ENCODE data around the gene MTHFD1. TPM values are rescaled to one million over a fixed set of nuclear protein-coding genes. Genes with fewer than 3 reads are reported as not detected.
A peak's percentile ranks its signal among the peaks of the same experiment; 100 is the strongest.

Gene MTHFD1
- polyA plus RNA-seq, 1 of the 3 experiments (the other 2 are of a cell fraction): 31.0 TPM

DNA sequence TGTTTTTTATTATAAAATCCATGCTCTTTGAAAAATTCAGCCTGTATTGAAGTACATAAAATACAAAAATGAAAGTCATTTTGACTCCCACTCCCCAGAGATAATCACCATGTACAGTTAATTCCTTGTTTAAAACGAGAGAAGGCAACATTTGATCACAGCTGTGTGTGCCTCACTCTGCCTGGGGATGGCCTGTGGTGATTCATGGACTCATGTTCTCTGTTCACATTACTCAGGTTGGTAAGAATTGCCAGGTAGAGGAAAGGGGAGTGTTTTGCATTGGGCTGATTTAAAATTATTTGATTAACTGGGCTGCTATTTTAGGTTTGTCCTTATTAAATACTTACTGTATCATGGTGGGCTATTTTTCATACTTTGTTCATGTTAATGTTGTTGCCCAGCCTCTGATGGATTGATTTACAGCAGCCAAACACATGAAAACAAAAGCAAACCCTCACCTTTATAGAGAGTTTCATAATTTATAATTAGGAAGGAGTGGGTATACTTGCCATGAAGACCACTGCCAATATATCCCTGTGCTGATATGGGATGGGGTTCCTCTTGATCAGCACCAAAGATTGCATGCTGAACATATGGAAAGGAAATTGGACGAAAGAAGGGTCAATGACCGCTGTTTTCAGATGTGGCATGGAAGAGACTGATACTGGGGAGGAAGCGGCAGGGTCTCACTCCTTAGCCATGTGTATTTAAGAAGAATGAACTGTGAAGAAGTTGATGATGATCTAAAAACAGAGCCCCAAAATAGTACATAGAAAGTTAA lies 119.4 kb downstream of the MTHFD1 start:
- Histone ChIP-seq H3K4me3 (ENCODE audit: low read depth in 2 of 2, low read length in 1 of 2) (no peak overlapping the region), H3K36me3 (replicated peaks in 1 of 2; ENCODE audit: control insufficient read depth in 1 of 2, insufficient read depth in 2 of 2, low read length in 1 of 2) (peaks cover under 1 to 7% of the 10 kb centered on the region in 2 experiments), H3K4me1 (ENCODE audit: control insufficient read depth in 1 of 2, insufficient read depth in 2 of 2, low read depth in 1 of 2, low read length in 1 of 2) (peaks cover 14 to 27% of the 10 kb centered on the region in 2 experiments; a peak in 3 of 4 replicates), H3K79me2 (ENCODE audit: insufficient read depth) (peaks cover 90% of the 10 kb centered on the region), H2AFZ (ENCODE audit: low read depth) (no peak overlapping the region), H3F3A (replicated peaks; ENCODE audit: insufficient read depth) (peaks cover 14% of the 10 kb centered on the region), H3K9me3 (no peaks in the 10 kb centered on the region), H3K27me3 (ENCODE audit: insufficient read depth) (no peaks in the 10 kb centered on the region), H3K4me2 (peak overlapping the region; percentile 98), H3K9me2 (no peaks in the 10 kb centered on the region), H3K9ac (no peak overlapping the region), H4K20me1 (ENCODE audit: insufficient read depth) (peaks cover 67% of the 10 kb centered on the region), H3K27ac (ENCODE audit: low read depth in 2 of 2, low read length in 1 of 2) (no peak overlapping the region)
- POLR2A ChIA-PET: no interaction called here
- CTCF ChIA-PET: interaction anchor here (1.5 to 2.1 kb wide), 3 partner anchors 28 to 164 kb away, joined by 3 to 8 read pairs (median 7); no protein-coding TSS in a partner anchor
- TF ChIP-seq FOXM1 (IDR thresholded peaks at IDR 0.05; ENCODE audit: low read depth): no peak
- TF ChIP-seq, protein P1, sequence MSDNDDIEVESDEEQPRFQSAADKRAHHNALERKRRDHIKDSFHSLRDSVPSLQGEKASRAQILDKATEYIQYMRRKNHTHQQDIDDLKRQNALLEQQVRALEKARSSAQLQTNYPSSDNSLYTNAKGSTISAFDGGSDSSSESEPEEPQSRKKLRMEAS (IDR thresholded peaks at IDR 0.05; ENCODE audit: low read depth): no peak
- no peak for TF ChIP-seq CHD2 (IDR thresholded peaks at IDR 0.05; ENCODE audit: low read length, partially characterized antibody)
- no peak for TF ChIP-seq JUND (IDR thresholded peaks at IDR 0.05)
- no peak for TF ChIP-seq SMC3 (IDR thresholded peaks at IDR 0.05; ENCODE audit: low read depth, low read length)
- TF ChIP-seq RAD21 (IDR thresholded peaks at IDR 0.05; ENCODE audit: low read length): no peak
- TF ChIP-seq NFIC (IDR thresholded peaks at IDR 0.05; ENCODE audit: borderline replicate concordance): no peak
- TF ChIP-seq ELF1 (IDR thresholded peaks at IDR 0.05): no peak
- no peak for TF ChIP-seq SIN3A (IDR thresholded peaks at IDR 0.05; ENCODE audit: borderline replicate concordance, low read depth, low read length)
- TF ChIP-seq RXRA (IDR thresholded peaks at IDR 0.05; ENCODE audit: borderline replicate concordance, low read depth): no peak
- TF ChIP-seq, protein P2, sequence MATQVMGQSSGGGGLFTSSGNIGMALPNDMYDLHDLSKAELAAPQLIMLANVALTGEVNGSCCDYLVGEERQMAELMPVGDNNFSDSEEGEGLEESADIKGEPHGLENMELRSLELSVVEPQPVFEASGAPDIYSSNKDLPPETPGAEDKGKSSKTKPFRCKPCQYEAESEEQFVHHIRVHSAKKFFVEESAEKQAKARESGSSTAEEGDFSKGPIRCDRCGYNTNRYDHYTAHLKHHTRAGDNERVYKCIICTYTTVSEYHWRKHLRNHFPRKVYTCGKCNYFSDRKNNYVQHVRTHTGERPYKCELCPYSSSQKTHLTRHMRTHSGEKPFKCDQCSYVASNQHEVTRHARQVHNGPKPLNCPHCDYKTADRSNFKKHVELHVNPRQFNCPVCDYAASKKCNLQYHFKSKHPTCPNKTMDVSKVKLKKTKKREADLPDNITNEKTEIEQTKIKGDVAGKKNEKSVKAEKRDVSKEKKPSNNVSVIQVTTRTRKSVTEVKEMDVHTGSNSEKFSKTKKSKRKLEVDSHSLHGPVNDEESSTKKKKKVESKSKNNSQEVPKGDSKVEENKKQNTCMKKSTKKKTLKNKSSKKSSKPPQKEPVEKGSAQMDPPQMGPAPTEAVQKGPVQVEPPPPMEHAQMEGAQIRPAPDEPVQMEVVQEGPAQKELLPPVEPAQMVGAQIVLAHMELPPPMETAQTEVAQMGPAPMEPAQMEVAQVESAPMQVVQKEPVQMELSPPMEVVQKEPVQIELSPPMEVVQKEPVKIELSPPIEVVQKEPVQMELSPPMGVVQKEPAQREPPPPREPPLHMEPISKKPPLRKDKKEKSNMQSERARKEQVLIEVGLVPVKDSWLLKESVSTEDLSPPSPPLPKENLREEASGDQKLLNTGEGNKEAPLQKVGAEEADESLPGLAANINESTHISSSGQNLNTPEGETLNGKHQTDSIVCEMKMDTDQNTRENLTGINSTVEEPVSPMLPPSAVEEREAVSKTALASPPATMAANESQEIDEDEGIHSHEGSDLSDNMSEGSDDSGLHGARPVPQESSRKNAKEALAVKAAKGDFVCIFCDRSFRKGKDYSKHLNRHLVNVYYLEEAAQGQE (IDR thresholded peaks at IDR 0.05; ENCODE audit: low read depth, low read length): no peak
- TF ChIP-seq FOXJ3 (CRISPR knock-in tag; IDR thresholded peaks at IDR 0.05): no peak
- no peak for TF ChIP-seq TEAD4 (IDR thresholded peaks at IDR 0.05; ENCODE audit: borderline replicate concordance, insufficient read depth)
- TF ChIP-seq TCF12 (IDR thresholded peaks at IDR 0.05): no peak
- TF ChIP-seq TAF1 (IDR thresholded peaks at IDR 0.05; ENCODE audit: borderline replicate concordance, low read depth, low read length): no peak
- TF ChIP-seq POLR2AphosphoS5 (IDR thresholded peaks at IDR 0.05; ENCODE audit: low read depth, low read length): no peak
- WGBS (ENCODE audit: low lambda C conversion rate): 74% methylated on average over 4 of the region's 4 CpGs
- no peak for DNase-seq

All from SK-N-SH (cell line).